Heart left ventricle (tissue), 13 donors: ENCODE results near the gene LTA.

Experiments
- CTCF ChIP-seq, 12 donors: fragments of 200-600 bp; sonication (generic) in 4 of 12; IDR thresholded peaks; one replicate each; pipeline versions ENCODE4 v1.5.0 to v1.8.0; 2018 to 2022; ENCODE audit warnings: antibody characterized with exemption in 12 of 12, mild to moderate bottlenecking in 5 of 12
- POLR2A ChIP-seq, 2 donors: fragments of 450-650 bp; IDR thresholded peaks; one replicate each; pipeline ENCODE4 v1.6.1; 2017; ENCODE audit warnings: antibody characterized with exemption in 2 of 2, mild to moderate bottlenecking in 2 of 2, moderate library complexity in 2 of 2
- donor health status: ischemic (EF 13 %, LVEDD 7.1; RV severe dilation, severe dysfunction).
- donor health status: DM: no; HTN: yes; CAD: no.
- donor health status: DM: no; HTN: no; CAD: no.
- donor health status: ischemic (EF 25% LVEDD 6.9; RV normal size, moderate dysfunction).
- donor health status: ischemic (EF 25% LVEDD 5.7; RV mildly dilated, moderate dysfunction).
- donor health status: ischemic (EF 35%, LVEDD 5.7; RV mildly dilated, moderate dysfunction).
- donor health status: nonischemic (EF 11% LVEDD 7.7; RV severe dilation, severe dysfunction).
- donor health status: DM: yes; HTN: yes; CAD: no.
- donor health status: PGD.
- donor health status: ischemic (EF 29% LVEDD 5.4; RV normal size, mild dysfunction).
- donor health status: nonischemic (EF 23%, LVEDD 6.1; RV moderate dilation, normal function).

- TF ChIP-seq CTCF (IDR thresholded peaks at IDR 0.05), result no peak
- no peak for TF ChIP-seq POLR2A (IDR thresholded peaks at IDR 0.05)
Observed at GRCh38 chr6:31559606-31559957, 12.5 kb upstream of the LTA start.
